GM13976 (cell line): ENCODE measurements around the gene ISG15.

Experiments used
- DNase-seq: peaks from one replicate; pipeline ENCODE4 v3.0.0; 2012; ENCODE audit warnings: low spot score
- CTCF ChIP-seq: IDR thresholded peaks from 2 replicates; pipeline ENCODE4 v1.5.1; 2012; ENCODE audit warnings: borderline replicate concordance, mild to moderate bottlenecking; ENCODE audit not compliant: insufficient read depth; ENCODE audit errors: extremely low read depth, missing control alignments, control extremely low read depth
- in situ Hi-C: fragments of 300-500 bp; cut with MboI; formaldehyde crosslinking; loops from one replicate; pipeline ENCODE4 v1.12.0; 2022; ENCODE audit warnings: low sequenced_read_pairs, mixed read lengths, inconsistent platforms; ENCODE audit not compliant: unreplicated experiment

Gene ISG15

GRCh38 chr1:1034439-1034781 is 21.1 kb downstream of the ISG15 start:
- no peak for TF ChIP-seq CTCF
- DNase-seq, result no peak
- in situ Hi-C loops, result no loop called here

GRCh38 chr1:1035291-1035943 is 22.1 kb downstream of the ISG15 start:
- no peak for DNase-seq
- no peak for TF ChIP-seq CTCF
- in situ Hi-C loops, result no loop called here

- in situ Hi-C loops, result no loop called here
- no peak for TF ChIP-seq CTCF
- no peak for DNase-seq
Measured at GRCh38 chr1:1037366-1038327, 24.4 kb downstream of the ISG15 start.

GRCh38 chr1:1038694-1039093 is 25.4 kb downstream of the ISG15 start:
- TF ChIP-seq CTCF, result no peak
- in situ Hi-C loops, result no loop called here
- peak; percentile 79 for DNase-seq

GRCh38 chr1:1039145-1039910 is 26.0 kb downstream of the ISG15 start:
- in situ Hi-C loops, result no loop called here
- TF ChIP-seq CTCF, result no peak
- peak; percentile 61 for DNase-seq
